Fibroblast of skin of back (primary cell): ENCODE measurements around the gene CHEK1.
"Not testable (repeated sequence)": the region's sequence is repeated elsewhere in the genome, so short reads cannot be mapped to it uniquely, and the experiment has no call there.

ENCODE experiments used
- DNase-seq: peaks from one replicate; pipeline ENCODE4 v3.0.0-alpha.2; 2013

CHEK1 gene

DNA sequence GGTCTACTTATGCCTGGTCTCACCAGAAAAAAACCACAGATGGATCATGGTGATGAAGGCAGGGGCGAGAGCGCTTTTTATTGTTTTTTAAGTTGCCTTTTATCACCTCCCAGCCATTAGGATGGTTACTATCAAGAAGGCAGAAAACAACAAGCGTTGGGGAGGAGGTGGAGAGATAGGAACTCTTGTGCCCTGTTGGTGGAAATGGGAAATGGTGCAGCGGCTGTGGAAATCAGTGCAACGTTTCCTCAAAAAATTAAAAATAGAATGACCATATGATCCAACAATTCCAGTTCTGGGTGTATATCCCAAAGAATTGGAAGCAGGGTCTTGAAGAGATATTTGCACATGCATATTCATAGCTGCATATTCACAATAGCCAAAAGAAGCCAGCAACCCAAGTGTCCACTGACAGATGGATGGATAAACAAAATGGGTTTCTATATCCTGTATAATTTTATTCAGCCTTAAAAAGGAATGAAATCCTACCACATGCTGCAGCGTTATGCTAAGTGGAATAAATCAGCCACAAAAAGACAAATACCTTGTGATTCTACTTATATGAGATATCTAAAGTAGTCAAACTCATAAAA is 76.2 kb downstream of the CHEK1 start:
- no peak for DNase-seq

DNA sequence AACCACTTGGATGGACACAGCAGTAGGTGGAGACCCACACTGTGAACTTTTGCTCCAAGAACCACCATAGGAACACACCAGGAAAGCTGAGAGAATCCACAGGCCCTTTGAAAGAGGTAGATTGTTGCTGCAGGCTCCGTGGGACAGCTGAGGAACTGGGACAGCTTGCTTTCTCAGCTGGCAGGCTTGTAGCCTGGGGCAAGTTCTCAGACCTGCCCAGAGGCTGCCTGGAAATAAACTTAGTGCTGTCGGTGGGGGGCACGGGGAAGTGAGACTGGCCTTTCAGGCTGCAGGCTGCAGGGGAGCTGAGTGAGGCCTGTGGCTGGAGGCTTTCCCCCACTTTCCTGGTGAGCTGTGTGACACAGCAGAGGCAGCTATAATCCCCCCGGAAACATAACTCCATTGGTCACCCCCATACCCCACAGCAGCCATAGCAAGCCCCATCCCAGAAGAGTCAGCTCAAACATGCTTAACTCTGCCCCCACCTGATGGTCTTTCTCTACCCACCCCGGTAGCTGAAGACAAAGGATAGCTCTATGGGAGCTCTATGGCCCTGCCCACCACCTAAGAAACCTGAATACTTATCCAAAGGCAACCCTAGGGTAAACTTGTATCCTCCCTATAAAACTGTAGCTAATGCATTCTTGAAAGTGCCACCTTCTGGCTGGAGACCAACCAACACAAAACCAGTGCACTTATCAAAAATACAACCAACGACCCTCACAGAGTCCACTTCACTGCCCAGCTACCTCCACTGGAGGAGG is 77.1 kb downstream of the CHEK1 start:
- DNase-seq: no peak

DNA sequence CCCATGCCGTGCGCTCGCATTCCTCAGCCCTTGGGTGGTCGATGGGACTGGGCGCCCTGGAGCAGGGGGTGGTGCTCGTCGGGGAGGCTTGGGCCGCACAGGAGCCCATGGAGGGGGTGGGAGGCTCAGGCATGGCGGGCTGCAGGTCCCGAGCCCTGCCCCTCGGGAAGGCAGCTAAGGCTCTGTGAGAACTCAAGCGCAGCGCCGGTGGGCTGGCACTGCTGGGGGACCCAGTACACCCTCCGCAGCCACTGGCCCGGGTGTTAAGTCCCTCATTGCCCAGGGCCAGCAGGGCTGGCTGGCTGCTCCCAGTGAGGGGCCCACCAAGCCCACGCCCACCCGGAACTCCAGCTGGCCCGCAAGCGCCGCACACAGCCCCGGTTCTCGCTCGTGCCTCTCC is 79.7 kb downstream of the CHEK1 start:
- DNase-seq: not testable (repeated sequence)

DNA sequence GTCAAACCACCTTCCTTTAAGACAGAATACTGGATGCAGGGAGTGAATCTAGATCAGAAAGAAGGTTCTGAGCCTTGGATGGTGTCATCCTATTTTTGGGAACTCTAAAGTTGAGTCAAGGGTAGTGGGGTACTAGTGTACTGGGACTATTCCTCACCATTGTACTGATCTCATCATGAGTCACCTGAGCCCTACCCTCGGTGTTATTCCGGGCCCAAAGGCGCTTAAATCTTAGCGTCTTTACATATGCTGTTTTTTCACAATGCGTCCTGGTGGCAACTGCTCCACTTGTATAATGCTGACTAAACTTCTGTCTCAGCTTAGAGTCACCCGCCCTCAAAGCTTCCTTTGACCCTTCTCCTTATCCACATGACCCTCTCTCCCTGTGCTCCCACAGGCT is 95.8 kb downstream of the CHEK1 start:
- no peak for DNase-seq

DNA sequence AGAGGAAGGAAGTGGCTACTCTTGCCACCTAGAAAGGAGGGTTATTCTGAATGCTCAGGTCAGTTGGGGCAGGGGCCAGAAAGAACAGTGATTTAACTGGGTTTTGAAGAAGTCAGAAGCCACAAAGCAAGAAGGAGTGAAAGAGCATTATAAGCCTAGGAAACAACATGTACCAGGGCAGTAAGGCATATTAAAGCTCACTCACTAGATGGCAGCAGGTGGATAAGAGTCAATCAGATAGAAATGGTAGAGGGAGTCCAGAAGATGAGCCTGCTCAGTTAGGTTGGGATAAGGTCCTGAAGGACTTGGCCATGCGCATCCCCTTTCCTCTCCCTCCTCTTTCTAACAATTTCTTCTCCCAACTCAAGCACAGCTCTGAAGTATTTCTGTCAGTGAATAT is 99.2 kb downstream of the CHEK1 start:
- no peak for DNase-seq
